Endodermal cell (in vitro differentiated cells): Measurements from ENCODE around the gene PSMB7. TPM values are rescaled to one million over a fixed set of nuclear protein-coding genes. Genes with fewer than 3 reads are reported as not detected.

Experiments used
- DNase-seq: peaks from one replicate; pipeline ENCODE4 v3.0.0-alpha.2; 2017
- H3K27ac ChIP-seq: 2 replicates; pipeline ENCODE4 v1.5.1; 2013; ENCODE audit warnings: mild to moderate bottlenecking, low read depth, low read length, moderate library complexity
- H3K27me3 ChIP-seq: 2 replicates; pipeline ENCODE4 v1.6.1; 2013; ENCODE audit warnings: mild to moderate bottlenecking, low read length, moderate library complexity; ENCODE audit not compliant: insufficient read depth, control insufficient read depth, poor library complexity, severe bottlenecking
- H3K36me3 ChIP-seq: 2 replicates; pipeline ENCODE4 v1.7.0; 2013; ENCODE audit warnings: mild to moderate bottlenecking, low read length, moderate library complexity; ENCODE audit not compliant: control insufficient read depth, insufficient read depth
- H3K4me1 ChIP-seq: one replicate; pipeline ENCODE4 v1.7.0; 2013; ENCODE audit warnings: low read length; ENCODE audit not compliant: control insufficient read depth, insufficient read depth
- H3K4me3 ChIP-seq: 2 replicates; pipeline ENCODE4 v1.5.1; 2013; ENCODE audit warnings: mild to moderate bottlenecking, low read length, moderate library complexity
- H3K9ac ChIP-seq: 2 replicates; pipeline ENCODE4 v1.6.1; 2013; ENCODE audit warnings: mild to moderate bottlenecking, low read length, moderate library complexity; ENCODE audit not compliant: poor library complexity, severe bottlenecking; ENCODE audit errors: extremely low read depth
- H3K9me3 ChIP-seq: 2 replicates; pipeline ENCODE4 v1.6.1; 2013; ENCODE audit warnings: mild to moderate bottlenecking, low read length, moderate library complexity; ENCODE audit not compliant: control insufficient read depth
- H3K27ac Mint-ChIP-seq: 2 replicates; pipeline ENCODE4 v1.8.0; 2020; ENCODE audit warnings: mixed read lengths
- H3K27me3 Mint-ChIP-seq: 2 replicates; pipeline ENCODE4 v1.8.0; 2021; ENCODE audit warnings: mild to moderate bottlenecking, mixed read lengths; ENCODE audit not compliant: insufficient read depth
- H3K36me3 Mint-ChIP-seq: 2 replicates; pipeline ENCODE4 v1.8.0; 2020; ENCODE audit warnings: low read depth, mixed read lengths
- H3K4me1 Mint-ChIP-seq: 2 replicates; pipeline ENCODE4 v1.8.0; 2020; ENCODE audit warnings: mixed read lengths
- H3K4me3 Mint-ChIP-seq: 2 replicates; pipeline ENCODE4 v1.8.0; 2020; ENCODE audit warnings: mild to moderate bottlenecking, moderate library complexity, mixed read lengths
- H3K9me3 Mint-ChIP-seq: 2 replicates; pipeline ENCODE4 v1.8.0; 2020; ENCODE audit warnings: mild to moderate bottlenecking, mixed read lengths
- WGBS, 2 experiments: methylation state at CpG; one replicate each; pipeline versions ENCODE4 v1.1.5 to v1.1.7; 2013; ENCODE audit warnings: missing lambda C conversion rate in 2 of 2, mixed read lengths in 1 of 2; ENCODE audit not compliant: insufficient coverage in 1 of 2, insufficient read length in 1 of 2; 5-methylcytosine and 5-hydroxymethylcytosine counted together
- total RNA-seq, 2 donors: library from RNA; stranded (reverse); fragmentation: NEBNext Ultra II Directional in 1 of 2; extraction: Animal tissue kit (Norgen Biotek cat#: 25700) in 1 of 2; gene quantifications; 2 replicates in 1 of 2; 3 replicates in 1 of 2; pipeline ENCODE4 v1.2.1, GENCODE V29; 2021
- TF ChIP-seq, protein P1 (sequence below): fragments of 200-600 bp; sonication (generic); conservative IDR thresholded peaks from 2 replicates; pipeline ENCODE4 v1.5.0; 2021; ENCODE audit warnings: antibody characterized with exemption, mild to moderate bottlenecking

The PSMB7 gene
- total RNA-seq, 2 donors from 2014 or later, result 203 to 223 TPM

DNA sequence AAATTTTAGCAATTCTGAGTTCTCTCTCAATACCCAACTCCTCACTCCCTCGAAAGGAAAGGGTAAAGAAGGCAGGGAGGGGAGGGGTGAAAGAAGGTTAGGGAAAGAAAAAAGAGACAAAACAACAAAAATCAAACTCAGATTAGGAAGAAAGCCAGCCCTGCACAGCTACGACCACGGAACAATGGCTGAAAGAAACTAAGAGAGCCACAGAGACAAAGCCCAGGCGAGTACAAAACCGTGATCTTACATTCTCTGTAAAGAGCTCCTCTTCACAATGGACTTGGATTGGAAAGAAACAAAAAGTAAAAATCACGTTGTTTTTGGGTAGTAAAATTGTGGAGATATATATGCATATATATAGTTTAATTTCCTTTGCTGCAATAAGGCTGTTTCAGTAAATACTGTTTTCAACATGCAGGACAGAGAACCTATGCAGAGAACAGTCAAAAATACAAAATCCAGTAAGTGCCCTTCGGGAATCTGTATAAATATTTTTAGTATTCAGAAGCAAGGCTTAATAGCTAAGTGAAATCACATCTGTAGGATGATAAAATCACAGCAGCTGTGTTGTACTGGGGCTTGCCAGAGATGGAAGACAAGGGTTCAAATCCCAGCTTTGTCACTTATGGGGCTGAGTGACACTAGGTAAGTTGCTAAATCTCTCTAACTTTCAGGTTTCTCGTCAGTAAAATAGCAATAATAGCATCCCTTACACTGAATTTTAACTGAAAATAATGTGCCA is 16.9 kb downstream of the PSMB7 start:
- no peaks in the 10 kb centered on the region for H3K27me3 Mint-ChIP-seq
- H3K27ac ChIP-seq, result peak overlapping the region; percentile 27
- 92 to 94% methylated on average over 4 to 7 of the region's 8 CpGs for WGBS, 2 experiments
- no peak overlapping the region for H3K4me3 Mint-ChIP-seq
- H3K27me3 ChIP-seq, result no peaks in the 10 kb centered on the region
- DNase-seq, result no peak
- peaks cover 75% of the 10 kb centered on the region for H3K36me3 ChIP-seq
- TF ChIP-seq, protein P1, sequence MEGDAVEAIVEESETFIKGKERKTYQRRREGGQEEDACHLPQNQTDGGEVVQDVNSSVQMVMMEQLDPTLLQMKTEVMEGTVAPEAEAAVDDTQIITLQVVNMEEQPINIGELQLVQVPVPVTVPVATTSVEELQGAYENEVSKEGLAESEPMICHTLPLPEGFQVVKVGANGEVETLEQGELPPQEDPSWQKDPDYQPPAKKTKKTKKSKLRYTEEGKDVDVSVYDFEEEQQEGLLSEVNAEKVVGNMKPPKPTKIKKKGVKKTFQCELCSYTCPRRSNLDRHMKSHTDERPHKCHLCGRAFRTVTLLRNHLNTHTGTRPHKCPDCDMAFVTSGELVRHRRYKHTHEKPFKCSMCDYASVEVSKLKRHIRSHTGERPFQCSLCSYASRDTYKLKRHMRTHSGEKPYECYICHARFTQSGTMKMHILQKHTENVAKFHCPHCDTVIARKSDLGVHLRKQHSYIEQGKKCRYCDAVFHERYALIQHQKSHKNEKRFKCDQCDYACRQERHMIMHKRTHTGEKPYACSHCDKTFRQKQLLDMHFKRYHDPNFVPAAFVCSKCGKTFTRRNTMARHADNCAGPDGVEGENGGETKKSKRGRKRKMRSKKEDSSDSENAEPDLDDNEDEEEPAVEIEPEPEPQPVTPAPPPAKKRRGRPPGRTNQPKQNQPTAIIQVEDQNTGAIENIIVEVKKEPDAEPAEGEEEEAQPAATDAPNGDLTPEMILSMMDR, result no peak
- H3K36me3 Mint-ChIP-seq, result peaks cover 11% of the 10 kb centered on the region
- no peaks in the 10 kb centered on the region for H3K9me3 Mint-ChIP-seq
- no peaks in the 10 kb centered on the region for H3K9me3 ChIP-seq
- H3K27ac Mint-ChIP-seq, result no peak overlapping the region
- peaks cover 4% of the 10 kb centered on the region for H3K4me1 ChIP-seq
- peaks cover 12% of the 10 kb centered on the region for H3K4me1 Mint-ChIP-seq
- H3K9ac ChIP-seq, result no peak overlapping the region
- H3K4me3 ChIP-seq, result no peak overlapping the region

DNA sequence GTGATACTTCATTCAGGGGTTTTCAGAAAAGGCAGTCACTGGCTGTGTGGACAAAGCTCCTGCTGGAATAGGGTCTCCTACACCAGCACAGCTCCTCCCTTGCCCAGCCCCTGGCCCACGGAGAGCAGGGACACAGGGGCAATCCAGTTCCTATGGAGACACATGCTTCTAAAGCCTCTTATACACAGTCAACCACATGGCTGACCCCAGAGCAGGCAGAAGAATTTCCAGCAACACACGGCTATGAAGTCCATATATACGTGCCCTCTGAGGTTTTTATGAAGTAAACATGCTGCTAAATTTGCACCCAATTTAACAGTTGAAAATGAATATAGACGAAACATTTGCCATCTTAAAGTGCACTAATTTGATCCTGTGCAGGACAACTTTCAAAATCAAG is 19.4 kb downstream of the PSMB7 start:
- no peaks in the 10 kb centered on the region for H3K27me3 Mint-ChIP-seq
- H3K4me3 Mint-ChIP-seq, result no peak overlapping the region
- Histone ChIP-seq H3K4me1 (peaks cover 5% of the 10 kb centered on the region), H3K27me3 (no peaks in the 10 kb centered on the region), H3K36me3 (peaks cover 51% of the 10 kb centered on the region), H3K9ac (no peak overlapping the region), H3K27ac (no peak overlapping the region), H3K9me3 (no peaks in the 10 kb centered on the region), H3K4me3 (no peak overlapping the region)
- TF ChIP-seq, protein P1, result no peak
- no peaks in the 10 kb centered on the region for H3K9me3 Mint-ChIP-seq
- no peak overlapping the region for H3K27ac Mint-ChIP-seq
- H3K36me3 Mint-ChIP-seq, result peaks cover 2% of the 10 kb centered on the region
- WGBS, 2 experiments, result 89 to 93% methylated on average over 4 of the region's 4 CpGs
- peaks cover 33% of the 10 kb centered on the region for H3K4me1 Mint-ChIP-seq
- DNase-seq, result no peak

DNA sequence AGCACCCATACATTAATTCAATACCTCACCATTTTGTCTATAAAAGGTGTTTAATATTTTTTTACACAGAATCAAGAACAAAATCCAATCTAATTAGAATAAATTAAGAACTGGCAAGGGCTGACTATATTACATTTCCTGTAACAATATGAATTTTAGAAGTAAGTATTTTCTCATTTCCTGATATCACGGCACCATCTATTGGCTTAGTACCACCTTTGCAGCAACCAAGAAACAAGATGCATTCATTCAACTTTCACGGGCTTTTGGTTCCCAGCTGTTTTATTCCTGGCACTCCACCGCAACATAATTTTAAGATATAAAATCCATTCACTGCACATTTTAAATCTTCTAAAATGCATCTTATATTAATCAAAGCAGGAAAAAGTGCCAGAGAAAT is 20.6 kb downstream of the PSMB7 start:
- no peak for DNase-seq
- Histone ChIP-seq H3K4me1 (peaks cover 5% of the 10 kb centered on the region), H3K36me3 (peaks cover 39% of the 10 kb centered on the region), H3K9ac (no peak overlapping the region), H3K27ac (no peak overlapping the region), H3K9me3 (no peaks in the 10 kb centered on the region), H3K27me3 (no peaks in the 10 kb centered on the region), H3K4me3 (no peak overlapping the region)
- peaks cover 37% of the 10 kb centered on the region for H3K4me1 Mint-ChIP-seq
- no peaks in the 10 kb centered on the region for H3K9me3 Mint-ChIP-seq
- no peak overlapping the region for H3K27ac Mint-ChIP-seq
- TF ChIP-seq, protein P1, result peak; percentile 11
- no peaks in the 10 kb centered on the region for H3K36me3 Mint-ChIP-seq
- no peak overlapping the region for H3K4me3 Mint-ChIP-seq
- no peaks in the 10 kb centered on the region for H3K27me3 Mint-ChIP-seq
- WGBS, 2 experiments, result 92 to 97% methylated on average over 2 to 3 of the region's 3 CpGs
